Activated CD4-positive, alpha-beta T cell treated with anti-CD3 and anti-CD28 coated beads for 1 hour (primary cell): ENCODE measurements around the gene KLF8.
"Not testable (repeated sequence)": the region's sequence is repeated elsewhere in the genome, so short reads cannot be mapped to it uniquely, and the experiment has no call there.

ENCODE experiments used
- DNase-seq: peaks from one replicate; pipeline ENCODE4 v3.0.0-alpha.2; 2020

Gene KLF8

GRCh38 chrX:56232221-56233082, at the start of gene KLF8:
Gene KLF8, plus strand, starts transcription at chrX:56232356. Its CDS starts 979 bp downstream, at chrX:56233335.
- DNase-seq: no peak

- not testable (repeated sequence) for DNase-seq
Observed at GRCh38 chrX:56206945-56207344, 25.2 kb upstream of the KLF8 start.

- no peak for DNase-seq
Observed at GRCh38 chrX:56211701-56212100, 20.5 kb upstream of the KLF8 start.

GRCh38 chrX:56216332-56216731, 15.8 kb upstream of the KLF8 start:
- DNase-seq: no peak

DNA sequence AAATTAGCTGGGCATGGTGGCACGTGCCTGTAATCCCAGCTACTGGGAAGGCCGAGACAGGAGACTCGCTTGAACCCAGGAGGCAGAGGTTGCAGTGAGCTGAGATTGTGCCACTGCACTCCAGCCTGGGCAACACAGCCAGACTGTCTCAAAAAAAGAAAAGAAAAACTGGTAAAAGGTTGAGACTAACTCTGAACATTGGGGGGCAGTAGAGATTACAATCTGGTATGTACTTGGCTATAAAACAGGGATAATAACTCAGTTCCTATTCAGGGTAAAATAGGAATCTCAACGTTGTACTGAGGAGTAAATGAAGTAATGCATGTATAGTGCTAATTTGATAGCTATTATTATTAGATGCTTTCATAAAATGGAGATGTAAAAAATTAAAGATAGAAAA, 12.5 kb upstream of the KLF8 start:
- no peak for DNase-seq

DNA sequence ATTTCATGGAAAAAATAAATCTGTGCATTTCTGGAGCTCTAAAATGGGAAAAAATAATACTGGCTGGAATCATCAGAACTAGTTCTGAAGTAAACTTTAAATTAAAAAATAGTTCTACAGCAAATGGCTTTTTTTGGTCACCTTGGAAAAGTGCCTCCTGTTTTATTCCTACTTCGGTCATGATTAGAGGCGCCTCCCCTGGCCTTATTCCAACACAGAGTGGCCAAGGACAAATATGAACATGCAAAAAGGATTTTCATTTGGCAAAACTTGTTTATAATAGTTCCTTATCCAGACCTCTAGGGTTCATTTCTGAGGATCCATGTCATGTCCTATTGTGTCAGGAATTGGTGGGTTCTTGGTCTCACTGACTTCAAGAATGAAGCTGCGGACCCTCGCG, 11.1 kb upstream of the KLF8 start:
- no peak for DNase-seq

DNA sequence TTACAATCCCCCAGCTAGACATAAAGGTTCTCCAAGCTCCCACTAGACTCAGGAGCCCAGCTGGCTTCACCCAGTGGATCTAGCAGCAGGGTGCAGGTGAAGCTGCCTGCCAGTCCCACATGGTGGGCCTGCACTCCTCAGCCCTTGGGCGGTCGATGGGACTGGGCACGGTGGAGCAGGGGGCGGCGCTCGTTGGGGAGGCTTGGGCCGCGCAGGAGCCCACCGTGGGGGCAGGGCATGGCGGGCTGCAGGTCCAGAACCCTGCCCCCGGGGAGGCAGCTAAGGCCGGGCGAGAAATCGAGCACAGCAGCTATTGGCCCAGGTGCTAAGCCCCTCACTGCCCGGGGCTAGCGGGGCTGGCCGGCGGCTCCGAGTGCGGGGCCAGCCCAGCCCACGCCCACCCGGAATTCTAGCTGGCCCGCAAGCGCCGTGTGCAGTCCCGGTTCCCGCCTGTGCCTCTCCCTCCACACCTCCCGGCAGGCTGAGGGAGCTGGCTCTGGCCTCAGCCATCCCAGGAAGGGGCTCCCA, 9.6 kb upstream of the KLF8 start:
- DNase-seq: no peak

- DNase-seq: no peak
Observed at GRCh38 chrX:56226980-56227379, 5.2 kb upstream of the KLF8 start.

- DNase-seq: no peak
Observed at GRCh38 chrX:56228914-56229313, 3.2 kb upstream of the KLF8 start.

- no peak for DNase-seq
Observed at GRCh38 chrX:56231537-56232090, 542 bp upstream of the KLF8 start.

DNA sequence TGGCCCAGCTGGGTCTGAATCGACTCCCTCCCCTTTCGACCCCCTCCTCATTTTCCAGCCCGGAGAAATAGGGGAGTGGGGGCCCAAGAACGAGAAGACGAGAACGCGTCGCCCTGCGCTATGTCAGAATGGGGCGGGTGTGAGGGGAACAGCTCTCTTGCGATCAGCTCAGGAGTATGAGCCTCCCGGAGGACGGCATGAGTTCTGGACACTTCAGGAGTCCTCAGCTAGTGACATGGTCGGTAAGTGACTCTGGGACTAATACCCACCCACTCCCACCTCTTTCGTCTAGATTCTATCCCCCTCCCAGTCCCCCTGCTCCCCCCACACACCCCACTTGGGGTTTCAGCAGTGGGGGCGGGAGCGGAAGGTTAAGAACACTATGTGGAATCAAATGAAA, 944 bp downstream of the KLF8 start:
- DNase-seq: no peak

- no peak for DNase-seq
Observed at GRCh38 chrX:56233682-56234081, 1.5 kb downstream of the KLF8 start.

GRCh38 chrX:56248492-56248891, 16.3 kb downstream of the KLF8 start:
- DNase-seq: peak; percentile 32

- no peak for DNase-seq
Observed at GRCh38 chrX:56253832-56254703, 21.9 kb downstream of the KLF8 start.

DNA sequence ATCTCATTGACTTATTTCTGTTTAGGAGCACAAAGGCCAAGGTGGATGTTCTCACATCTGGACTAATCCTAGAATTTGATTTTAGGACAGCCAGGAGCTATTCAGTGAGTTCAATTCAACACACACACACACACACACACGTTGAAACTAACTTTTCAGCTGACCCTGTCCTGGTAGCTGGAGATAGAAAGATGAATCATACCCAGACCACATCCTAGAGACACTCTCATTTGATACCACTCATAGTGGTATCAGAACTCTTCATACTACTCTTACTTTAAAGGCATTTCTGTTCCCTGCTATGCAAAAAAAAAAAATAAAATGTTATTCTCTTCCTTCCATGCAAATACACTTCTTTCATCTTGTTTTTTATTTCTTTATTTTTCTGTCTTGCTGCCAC, 36.7 kb downstream of the KLF8 start:
- no peak for DNase-seq

- DNase-seq: no peak
Observed at GRCh38 chrX:56278692-56279091, 46.5 kb downstream of the KLF8 start.

- DNase-seq: no peak
Observed at GRCh38 chrX:56279863-56280262, 47.7 kb downstream of the KLF8 start.

DNA sequence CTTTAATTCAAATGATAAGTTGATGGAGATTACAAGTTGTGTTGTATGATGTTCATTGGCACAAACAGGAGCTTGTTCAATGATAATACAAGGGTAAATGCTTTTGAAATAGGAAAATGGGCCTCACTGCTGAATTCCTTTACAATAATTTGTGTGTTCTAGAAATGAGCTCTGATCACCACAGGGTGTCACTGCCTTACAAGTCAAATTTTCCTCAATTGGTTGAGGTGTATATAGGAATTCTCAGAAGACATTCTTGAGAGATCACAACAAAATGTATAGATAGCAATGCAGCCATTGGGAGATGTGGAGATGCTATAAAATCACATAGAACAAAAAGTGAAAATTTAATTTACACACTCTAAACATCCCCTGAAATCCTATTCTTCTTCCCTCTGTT, 49.6 kb downstream of the KLF8 start:
- no peak for DNase-seq

DNA sequence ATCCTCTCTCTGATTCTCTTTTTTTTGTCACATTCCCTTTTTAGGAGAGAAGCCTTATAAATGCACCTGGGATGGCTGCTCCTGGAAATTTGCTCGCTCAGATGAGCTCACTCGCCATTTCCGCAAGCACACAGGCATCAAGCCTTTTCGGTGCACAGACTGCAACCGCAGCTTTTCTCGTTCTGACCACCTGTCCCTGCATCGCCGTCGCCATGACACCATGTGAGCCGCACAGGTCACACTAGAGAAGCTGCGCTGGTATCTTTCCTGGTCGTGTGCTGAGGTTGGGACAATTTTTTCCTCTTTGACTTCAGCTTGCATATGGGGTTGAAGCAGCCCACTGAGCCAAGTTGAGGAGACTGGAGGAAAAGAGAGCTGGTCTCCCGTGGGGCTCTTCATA, 52.1 kb downstream of the KLF8 start:
- no peak for DNase-seq

GRCh38 chrX:56288608-56289007, 56.5 kb downstream of the KLF8 start:
- DNase-seq: no peak

- no peak for DNase-seq
Observed at GRCh38 chrX:56289449-56289848, 57.3 kb downstream of the KLF8 start.

DNA sequence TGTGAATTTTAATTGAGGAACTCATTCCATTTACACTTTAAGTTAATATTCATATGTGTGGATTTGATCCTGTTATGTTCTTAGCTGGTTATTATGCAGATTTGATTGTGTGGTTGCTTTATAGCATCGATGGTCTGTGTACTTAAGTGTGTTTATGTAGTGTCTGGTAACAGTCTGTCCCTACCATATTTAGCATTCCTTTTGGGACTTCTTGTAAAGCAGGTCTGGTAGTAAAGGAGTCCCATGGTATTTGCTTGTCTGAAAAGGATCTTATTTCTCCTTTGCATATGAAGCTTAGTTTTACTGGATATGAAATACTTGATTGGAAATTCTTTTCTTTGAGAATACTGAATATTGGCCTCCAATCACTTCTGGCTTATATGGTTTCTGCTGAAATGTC, 76.6 kb downstream of the KLF8 start:
- no peak for DNase-seq

DNA sequence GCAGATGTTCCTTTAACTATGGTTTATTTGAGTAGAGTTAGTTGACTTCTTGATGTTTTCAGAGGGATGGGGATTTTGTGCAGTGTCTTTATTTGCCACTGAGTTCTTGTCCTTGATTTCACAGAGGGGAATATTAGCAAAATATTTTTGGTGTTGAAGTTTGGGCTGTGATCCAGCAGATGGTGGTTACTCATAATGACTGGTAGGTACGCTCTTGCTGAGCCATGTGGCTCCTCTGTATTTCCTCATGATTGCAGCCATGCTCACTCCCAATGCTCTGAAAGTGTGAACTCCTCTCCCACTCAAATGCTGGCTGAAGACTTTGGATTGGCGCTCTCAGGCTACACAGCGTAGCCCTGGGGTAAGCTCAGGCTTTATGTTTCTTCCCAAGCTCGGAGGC, 77.7 kb downstream of the KLF8 start:
- DNase-seq: no peak

- DNase-seq: no peak
Observed at GRCh38 chrX:56310581-56310980, 78.4 kb downstream of the KLF8 start.
